Measurements from ENCODE around the gene FGFR2.

FGFR2 gene

DNA sequence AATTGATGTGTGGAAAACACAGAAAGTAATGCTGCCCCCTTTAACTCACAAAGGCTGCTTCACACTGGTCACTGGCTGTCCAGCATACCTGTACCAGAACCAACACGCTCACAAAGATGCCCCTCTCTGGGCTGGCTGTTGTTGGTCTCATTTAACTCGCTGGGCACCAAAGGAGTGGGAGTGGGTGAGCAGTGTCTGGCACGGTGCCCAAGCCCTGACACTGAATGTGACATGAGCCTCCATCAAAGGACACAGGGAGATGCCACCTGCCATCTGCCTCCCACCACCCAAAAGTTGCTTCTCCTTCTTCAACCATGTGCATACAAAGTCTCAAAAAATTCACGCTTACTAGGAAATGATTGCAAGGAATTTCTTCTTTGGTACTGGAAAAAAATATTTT, 86.8 kb downstream of the FGFR2 start:
- TF ChIP-seq, protein P1, sequence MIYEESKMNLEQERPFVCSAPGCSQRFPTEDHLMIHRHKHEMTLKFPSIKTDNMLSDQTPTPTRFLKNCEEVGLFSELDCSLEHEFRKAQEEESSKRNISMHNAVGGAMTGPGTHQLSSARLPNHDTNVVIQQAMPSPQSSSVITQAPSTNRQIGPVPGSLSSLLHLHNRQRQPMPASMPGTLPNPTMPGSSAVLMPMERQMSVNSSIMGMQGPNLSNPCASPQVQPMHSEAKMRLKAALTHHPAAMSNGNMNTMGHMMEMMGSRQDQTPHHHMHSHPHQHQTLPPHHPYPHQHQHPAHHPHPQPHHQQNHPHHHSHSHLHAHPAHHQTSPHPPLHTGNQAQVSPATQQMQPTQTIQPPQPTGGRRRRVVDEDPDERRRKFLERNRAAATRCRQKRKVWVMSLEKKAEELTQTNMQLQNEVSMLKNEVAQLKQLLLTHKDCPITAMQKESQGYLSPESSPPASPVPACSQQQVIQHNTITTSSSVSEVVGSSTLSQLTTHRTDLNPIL (CRISPR knock-in tag; IDR thresholded peaks at IDR 0.05; ENCODE audit: low read depth) = no peak
- TF ChIP-seq BACH2 (CRISPR knock-in tag; IDR thresholded peaks at IDR 0.05; ENCODE audit: borderline replicate concordance) (no peak), SNAI2 (CRISPR knock-in tag; IDR thresholded peaks at IDR 0.05) (no peak)
- ATAC-seq = no peak

DNA sequence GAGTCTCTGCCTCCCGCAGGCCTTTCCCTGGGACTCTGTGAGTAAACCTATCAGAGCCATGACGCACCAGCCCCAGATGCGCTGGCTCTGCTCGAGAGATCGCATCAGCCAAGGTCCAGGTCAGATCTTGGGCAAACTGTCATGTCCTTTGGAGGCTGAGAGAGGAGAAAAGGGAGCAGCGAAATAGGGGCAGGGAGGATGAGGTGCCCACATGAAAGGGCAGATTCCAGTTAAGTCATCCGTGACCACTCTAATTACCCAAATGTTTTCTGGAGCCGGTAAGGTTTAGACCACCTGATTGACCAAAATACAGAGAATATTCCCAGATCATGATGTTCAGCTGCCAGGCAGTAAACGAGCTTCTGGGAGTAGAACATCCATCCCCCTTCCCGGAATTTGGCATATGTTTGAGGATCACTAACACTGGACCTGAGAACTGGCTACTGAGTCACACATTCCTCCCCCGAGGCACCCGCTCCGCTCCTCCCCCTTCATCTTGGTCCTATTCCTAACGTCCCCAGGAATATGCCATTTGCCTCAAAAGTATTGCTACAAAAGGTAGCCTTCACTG, 88.0 kb downstream of the FGFR2 start:
- no peak for TF ChIP-seq ARNTL (CRISPR knock-in tag; IDR thresholded peaks at IDR 0.05; ENCODE audit: borderline replicate concordance, low read depth)
- ATAC-seq = no peak

DNA sequence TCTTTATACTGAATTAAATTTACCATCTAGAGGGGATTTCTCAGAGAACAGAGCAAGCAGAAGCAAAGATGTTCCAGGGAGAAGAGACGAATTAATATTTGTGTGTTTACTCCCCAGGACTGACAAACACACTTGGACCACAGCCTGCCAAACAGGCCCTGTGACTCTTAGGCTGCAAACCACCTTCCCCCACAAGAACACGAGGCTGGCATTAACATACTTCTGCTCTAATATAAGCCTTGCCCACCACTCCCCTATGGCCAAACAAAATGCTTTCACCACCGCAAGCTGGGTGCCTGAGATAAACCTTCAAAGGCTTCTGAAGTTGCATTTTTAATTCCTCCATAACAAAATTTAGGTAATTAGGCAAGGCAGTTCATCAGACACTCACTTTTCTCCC, 88.4 kb downstream of the FGFR2 start:
- no peak for ATAC-seq
- no peak for TF ChIP-seq RARB (CRISPR knock-in tag; IDR thresholded peaks at IDR 0.05)
- TF ChIP-seq, protein P2, sequence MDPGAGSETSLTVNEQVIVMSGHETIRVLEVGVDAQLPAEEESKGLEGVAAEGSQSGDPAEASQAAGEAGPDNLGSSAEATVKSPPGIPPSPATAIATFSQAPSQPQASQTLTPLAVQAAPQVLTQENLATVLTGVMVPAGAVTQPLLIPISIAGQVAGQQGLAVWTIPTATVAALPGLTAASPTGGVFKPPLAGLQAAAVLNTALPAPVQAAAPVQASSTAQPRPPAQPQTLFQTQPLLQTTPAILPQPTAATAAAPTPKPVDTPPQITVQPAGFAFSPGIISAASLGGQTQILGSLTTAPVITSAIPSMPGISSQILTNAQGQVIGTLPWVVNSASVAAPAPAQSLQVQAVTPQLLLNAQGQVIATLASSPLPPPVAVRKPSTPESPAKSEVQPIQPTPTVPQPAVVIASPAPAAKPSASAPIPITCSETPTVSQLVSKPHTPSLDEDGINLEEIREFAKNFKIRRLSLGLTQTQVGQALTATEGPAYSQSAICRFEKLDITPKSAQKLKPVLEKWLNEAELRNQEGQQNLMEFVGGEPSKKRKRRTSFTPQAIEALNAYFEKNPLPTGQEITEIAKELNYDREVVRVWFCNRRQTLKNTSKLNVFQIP (CRISPR knock-in tag; IDR thresholded peaks at IDR 0.05; ENCODE audit: borderline replicate concordance, low read depth) = no peak
- no peak for TF ChIP-seq TCF4 (CRISPR knock-in tag; IDR thresholded peaks at IDR 0.05; ENCODE audit: borderline replicate concordance)
- no peak for TF ChIP-seq OSR1 (CRISPR knock-in tag; IDR thresholded peaks at IDR 0.05)
- TF ChIP-seq ARNTL (CRISPR knock-in tag; IDR thresholded peaks at IDR 0.05; ENCODE audit: borderline replicate concordance, low read depth) = no peak
- TF ChIP-seq ZNF8 (CRISPR knock-in tag; IDR thresholded peaks at IDR 0.05) = no peak
- TF ChIP-seq PPARA (CRISPR knock-in tag; IDR thresholded peaks at IDR 0.05; ENCODE audit: borderline replicate concordance) = no peak
- TF ChIP-seq, protein P3, sequence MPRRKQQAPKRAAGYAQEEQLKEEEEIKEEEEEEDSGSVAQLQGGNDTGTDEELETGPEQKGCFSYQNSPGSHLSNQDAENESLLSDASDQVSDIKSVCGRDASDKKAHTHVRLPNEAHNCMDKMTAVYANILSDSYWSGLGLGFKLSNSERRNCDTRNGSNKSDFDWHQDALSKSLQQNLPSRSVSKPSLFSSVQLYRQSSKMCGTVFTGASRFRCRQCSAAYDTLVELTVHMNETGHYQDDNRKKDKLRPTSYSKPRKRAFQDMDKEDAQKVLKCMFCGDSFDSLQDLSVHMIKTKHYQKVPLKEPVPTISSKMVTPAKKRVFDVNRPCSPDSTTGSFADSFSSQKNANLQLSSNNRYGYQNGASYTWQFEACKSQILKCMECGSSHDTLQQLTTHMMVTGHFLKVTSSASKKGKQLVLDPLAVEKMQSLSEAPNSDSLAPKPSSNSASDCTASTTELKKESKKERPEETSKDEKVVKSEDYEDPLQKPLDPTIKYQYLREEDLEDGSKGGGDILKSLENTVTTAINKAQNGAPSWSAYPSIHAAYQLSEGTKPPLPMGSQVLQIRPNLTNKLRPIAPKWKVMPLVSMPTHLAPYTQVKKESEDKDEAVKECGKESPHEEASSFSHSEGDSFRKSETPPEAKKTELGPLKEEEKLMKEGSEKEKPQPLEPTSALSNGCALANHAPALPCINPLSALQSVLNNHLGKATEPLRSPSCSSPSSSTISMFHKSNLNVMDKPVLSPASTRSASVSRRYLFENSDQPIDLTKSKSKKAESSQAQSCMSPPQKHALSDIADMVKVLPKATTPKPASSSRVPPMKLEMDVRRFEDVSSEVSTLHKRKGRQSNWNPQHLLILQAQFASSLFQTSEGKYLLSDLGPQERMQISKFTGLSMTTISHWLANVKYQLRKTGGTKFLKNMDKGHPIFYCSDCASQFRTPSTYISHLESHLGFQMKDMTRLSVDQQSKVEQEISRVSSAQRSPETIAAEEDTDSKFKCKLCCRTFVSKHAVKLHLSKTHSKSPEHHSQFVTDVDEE (CRISPR knock-in tag; IDR thresholded peaks at IDR 0.05) = no peak
- TF ChIP-seq TOX (CRISPR knock-in tag; IDR thresholded peaks at IDR 0.05; ENCODE audit: borderline replicate concordance) = no peak
- TF ChIP-seq ZFP30 (CRISPR knock-in tag; IDR thresholded peaks at IDR 0.05) = no peak
- no peak for TF ChIP-seq GLIS3 (CRISPR knock-in tag; IDR thresholded peaks at IDR 0.05)
- TF ChIP-seq, protein P1 (CRISPR knock-in tag; IDR thresholded peaks at IDR 0.05; ENCODE audit: low read depth) = no peak
- no peak for TF ChIP-seq ZNF70 (CRISPR knock-in tag; IDR thresholded peaks at IDR 0.05)
- no peak for TF ChIP-seq BACH2 (CRISPR knock-in tag; IDR thresholded peaks at IDR 0.05; ENCODE audit: borderline replicate concordance)
- no peak for TF ChIP-seq ZFP3 (CRISPR knock-in tag; IDR thresholded peaks at IDR 0.05)
- no peak for TF ChIP-seq ZC3H10 (CRISPR knock-in tag; IDR thresholded peaks at IDR 0.05)
- no peak for TF ChIP-seq ISL1 (CRISPR knock-in tag; IDR thresholded peaks at IDR 0.05)
- no peak for TF ChIP-seq ZNF565 (CRISPR knock-in tag; conservative IDR thresholded peaks at IDR 0.05; ENCODE audit: low read depth)

DNA sequence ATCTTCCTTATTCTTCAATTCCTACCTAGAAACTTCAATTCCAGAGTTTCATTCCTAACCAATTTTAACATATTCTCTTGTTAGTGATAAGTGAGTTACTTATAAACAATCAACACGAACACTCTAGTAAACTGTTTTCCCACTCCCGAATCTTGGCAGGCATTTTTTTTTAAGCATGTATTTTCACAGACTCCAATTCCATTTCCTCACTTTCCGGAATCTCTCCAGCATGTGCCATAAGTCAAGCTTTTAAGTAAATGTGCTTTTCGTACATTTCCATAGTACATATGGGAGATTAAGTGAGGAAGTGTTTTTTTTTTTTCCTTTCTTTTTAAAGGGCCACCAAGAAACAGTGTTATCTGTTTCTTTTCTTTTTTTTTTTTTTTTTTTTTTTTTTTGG, 89.1 kb downstream of the FGFR2 start:
- no peak for ATAC-seq
- no peak for TF ChIP-seq ZNF70 (CRISPR knock-in tag; IDR thresholded peaks at IDR 0.05)

DNA sequence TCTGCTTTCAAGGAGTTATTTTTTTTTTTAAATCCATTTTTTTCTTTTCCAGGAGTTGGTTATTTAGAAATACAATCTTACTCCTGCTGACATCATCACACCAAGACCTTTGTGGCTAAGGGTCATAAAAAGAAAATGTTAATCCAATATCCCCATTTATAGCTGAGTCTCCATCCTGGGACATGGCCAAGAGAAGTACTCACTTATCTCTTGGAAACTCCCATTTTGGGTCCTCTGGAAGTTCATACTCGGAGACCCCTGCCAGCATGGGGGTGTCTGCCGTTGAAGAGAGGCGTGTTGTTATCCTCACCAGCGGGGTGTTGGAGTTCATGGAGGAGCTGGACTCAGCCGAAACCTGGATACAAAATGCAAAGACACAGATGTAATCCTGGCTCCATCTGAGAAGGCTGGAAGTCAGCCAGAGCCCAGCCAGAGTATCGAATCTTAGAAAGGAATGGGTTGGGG, 94.6 kb downstream of the FGFR2 start:
- TF ChIP-seq OSR1 (CRISPR knock-in tag; IDR thresholded peaks at IDR 0.05) (no peak), CSDC2 (CRISPR knock-in tag; IDR thresholded peaks at IDR 0.05) (no peak), TOX (CRISPR knock-in tag; IDR thresholded peaks at IDR 0.05; ENCODE audit: borderline replicate concordance) (no peak), ZFP3 (CRISPR knock-in tag; IDR thresholded peaks at IDR 0.05) (peak; percentile 91)

More for the DNA sequence above, 94.6 kb downstream of the FGFR2 start:
- no peak for ATAC-seq

All from SK-N-SH treated with all-trans-retinoic acid at 6 μM for 48 hours (cell line).